Ishikawa (cell line): ENCODE results near the gene INPP5F.

ENCODE experiments used
- EGR1 ChIP-seq: IDR thresholded peaks from 2 replicates; pipeline ENCODE4 v1.6.1; 2012
- EP300 ChIP-seq: IDR thresholded peaks from 2 replicates; pipeline ENCODE4 v1.6.1; 2012; ENCODE audit warnings: borderline replicate concordance
- TEAD4 ChIP-seq: IDR thresholded peaks from 2 replicates; pipeline ENCODE4 v1.6.1; 2012
- TF ChIP-seq, protein P1 (sequence below): IDR thresholded peaks from 2 replicates; pipeline ENCODE4 v1.6.1; 2012
- TF ChIP-seq, protein P2 (sequence below): IDR thresholded peaks from 2 replicates; pipeline ENCODE4 v1.6.1; 2012; ENCODE audit warnings: low read depth, mild to moderate bottlenecking

DNA sequence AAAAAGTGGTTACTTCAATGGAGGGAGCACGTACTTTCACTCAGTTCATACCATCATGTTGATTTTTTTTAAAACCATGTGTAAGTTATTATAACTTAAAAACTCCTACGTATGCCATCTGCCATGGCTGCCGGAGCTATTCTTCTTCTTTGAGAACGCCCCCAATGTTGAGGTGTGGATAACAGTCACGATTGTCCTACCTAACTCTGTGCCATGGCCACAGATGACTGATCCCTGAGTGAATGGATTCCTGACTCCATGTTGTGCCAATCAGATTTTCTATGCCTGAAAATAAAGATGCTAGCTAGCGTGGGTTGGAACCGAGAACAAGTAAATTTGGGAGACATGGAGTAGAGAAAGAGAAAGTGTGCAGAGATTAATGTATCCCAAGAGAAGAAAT is 141.5 kb downstream of the INPP5F start:
- TF ChIP-seq, protein P1, sequence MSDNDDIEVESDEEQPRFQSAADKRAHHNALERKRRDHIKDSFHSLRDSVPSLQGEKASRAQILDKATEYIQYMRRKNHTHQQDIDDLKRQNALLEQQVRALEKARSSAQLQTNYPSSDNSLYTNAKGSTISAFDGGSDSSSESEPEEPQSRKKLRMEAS: no peak
- TF ChIP-seq EP300 (no peak), EGR1 (no peak), TEAD4 (no peak)
- TF ChIP-seq, protein P2, sequence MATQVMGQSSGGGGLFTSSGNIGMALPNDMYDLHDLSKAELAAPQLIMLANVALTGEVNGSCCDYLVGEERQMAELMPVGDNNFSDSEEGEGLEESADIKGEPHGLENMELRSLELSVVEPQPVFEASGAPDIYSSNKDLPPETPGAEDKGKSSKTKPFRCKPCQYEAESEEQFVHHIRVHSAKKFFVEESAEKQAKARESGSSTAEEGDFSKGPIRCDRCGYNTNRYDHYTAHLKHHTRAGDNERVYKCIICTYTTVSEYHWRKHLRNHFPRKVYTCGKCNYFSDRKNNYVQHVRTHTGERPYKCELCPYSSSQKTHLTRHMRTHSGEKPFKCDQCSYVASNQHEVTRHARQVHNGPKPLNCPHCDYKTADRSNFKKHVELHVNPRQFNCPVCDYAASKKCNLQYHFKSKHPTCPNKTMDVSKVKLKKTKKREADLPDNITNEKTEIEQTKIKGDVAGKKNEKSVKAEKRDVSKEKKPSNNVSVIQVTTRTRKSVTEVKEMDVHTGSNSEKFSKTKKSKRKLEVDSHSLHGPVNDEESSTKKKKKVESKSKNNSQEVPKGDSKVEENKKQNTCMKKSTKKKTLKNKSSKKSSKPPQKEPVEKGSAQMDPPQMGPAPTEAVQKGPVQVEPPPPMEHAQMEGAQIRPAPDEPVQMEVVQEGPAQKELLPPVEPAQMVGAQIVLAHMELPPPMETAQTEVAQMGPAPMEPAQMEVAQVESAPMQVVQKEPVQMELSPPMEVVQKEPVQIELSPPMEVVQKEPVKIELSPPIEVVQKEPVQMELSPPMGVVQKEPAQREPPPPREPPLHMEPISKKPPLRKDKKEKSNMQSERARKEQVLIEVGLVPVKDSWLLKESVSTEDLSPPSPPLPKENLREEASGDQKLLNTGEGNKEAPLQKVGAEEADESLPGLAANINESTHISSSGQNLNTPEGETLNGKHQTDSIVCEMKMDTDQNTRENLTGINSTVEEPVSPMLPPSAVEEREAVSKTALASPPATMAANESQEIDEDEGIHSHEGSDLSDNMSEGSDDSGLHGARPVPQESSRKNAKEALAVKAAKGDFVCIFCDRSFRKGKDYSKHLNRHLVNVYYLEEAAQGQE: no peak
